RKO (cell line): Measurements from ENCODE around the gene NEO1.

Experiments used
- DNase-seq: peaks from one replicate; pipeline ENCODE4 v3.0.0-alpha.2; 2016; ENCODE audit warnings: low spot score

NEO1 gene

GRCh38 chr15:73308305-73308704 lies 256.0 kb downstream of the NEO1 start:
- DNase-seq: no peak

- DNase-seq: no peak
Measured at GRCh38 chr15:73313861-73314260, 261.6 kb downstream of the NEO1 start.

DNA sequence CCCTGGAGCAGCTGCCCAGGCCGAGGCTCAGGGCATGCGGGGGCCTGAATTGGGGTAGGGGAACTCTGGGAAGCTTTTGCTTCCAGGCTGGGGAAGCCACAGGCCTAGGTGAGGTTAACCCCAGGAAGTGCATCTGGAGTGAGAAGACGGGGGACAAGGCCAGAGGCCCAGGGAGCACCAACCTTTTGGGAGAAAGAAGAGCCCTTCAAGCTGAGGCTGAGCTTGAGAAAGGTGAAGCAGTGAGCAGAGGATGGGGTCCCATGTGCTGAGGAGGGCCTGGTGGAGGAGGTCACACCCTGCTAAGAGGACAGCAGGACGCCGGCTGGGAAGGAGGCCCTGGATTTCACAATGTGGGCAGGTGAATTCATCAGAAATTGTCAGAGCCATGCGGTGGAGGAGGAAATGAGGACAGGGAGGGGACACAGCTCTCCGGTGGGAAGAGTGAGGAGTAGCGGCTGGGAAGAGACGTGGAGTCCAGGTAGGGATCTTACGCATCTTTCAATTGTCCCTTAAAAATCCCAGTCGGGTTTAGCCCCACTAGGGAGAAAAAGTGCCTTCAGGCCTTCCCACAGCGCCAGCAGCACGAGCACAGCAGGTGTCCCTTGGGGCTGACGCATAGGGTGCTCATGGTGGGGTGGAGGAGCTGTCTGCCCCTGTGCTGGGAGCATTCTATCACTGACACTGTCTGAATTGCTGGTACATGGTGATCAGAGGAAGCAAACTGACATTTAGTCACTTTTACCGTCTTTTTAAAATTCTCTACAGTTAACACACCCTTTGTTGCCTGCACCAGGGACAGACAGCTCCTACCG lies 265.6 kb downstream of the NEO1 start:
- DNase-seq: peak; percentile 23

GRCh38 chr15:73318463-73319351 lies 266.4 kb downstream of the NEO1 start:
- DNase-seq: no peak

- no peak for DNase-seq
Measured at GRCh38 chr15:73319460-73320245, 267.4 kb downstream of the NEO1 start.

- DNase-seq: no peak
Measured at GRCh38 chr15:73320619-73321180, 268.4 kb downstream of the NEO1 start.

DNA sequence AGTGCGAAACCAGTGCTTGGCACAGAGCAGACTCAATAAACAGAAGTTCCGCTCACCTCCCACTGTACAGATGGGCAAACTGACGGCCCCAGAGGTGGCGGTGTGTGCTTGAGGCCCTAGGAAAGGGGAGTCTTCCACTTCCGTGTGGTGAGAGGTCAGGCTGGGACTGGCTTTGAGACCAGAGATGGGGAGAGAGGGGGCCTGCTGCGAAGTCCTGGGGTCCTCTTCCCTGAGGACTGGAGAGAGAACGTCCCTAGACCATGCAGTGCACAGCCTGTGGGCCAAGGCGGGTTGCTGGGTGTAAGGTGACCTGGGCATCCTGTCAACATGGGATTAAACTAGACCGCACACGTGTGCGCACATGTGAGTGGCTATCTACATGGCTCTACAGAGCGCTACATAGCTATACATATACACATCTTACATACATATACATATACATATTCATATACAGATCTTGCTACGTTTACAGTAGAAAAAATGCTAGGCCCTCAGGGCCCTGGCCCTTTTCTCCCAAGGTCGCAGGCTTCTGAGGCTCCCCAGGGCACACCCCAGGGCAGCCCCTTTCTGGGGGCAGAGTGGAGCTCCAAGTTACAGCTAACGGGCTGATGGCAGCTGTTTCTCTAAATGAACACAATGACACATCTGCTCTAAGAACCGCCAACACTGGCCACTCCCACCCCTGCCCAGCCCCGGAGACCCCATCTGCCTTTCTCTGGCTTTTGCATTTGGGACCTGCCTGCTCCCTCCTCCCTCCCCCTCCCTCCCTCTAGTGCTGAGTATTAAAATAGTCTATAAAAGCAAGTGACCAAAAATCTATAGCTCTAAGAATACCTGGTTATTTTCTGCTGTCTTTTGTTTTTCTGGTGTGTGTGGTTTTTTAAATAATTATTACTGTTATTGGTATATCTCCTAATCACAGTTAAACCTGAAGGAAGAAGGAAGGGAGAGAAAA lies 269.5 kb downstream of the NEO1 start:
- no peak for DNase-seq

DNA sequence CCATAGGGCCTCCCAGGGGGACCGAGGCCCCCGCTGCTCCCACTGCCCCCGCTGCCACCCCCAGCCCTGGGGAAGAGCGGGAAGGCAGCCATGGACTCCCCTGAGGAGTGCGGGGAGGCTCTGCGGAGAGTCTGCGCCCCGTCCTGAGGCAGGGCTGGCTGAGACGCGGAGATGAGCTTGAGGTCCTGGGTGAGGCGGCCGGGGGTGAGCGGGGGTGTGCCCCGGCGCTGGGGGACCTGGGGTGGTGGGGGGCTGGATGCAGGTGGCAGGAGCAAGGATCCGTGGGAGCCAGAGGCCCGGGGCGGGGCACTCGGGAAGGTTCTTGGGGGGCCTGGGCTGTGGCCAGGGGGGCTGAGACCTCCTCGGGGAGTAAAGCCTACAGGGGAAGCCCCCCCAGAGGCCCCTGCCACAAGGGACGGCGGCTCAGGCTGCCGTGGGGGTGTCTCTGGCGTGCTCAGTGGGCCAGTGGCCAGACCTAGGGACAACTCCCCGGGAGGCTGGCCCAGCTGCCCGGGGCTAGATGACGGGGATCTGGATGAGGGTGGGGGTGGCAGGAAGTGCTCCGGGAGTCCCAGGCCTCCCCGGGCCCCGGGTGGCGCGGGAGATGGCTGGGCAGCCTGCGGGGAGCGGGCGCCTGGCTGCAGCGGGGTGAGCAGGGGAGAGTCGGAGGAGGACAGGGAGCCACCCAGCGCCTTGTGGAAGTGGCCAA lies 270.6 kb downstream of the NEO1 start:
- DNase-seq: no peak

DNA sequence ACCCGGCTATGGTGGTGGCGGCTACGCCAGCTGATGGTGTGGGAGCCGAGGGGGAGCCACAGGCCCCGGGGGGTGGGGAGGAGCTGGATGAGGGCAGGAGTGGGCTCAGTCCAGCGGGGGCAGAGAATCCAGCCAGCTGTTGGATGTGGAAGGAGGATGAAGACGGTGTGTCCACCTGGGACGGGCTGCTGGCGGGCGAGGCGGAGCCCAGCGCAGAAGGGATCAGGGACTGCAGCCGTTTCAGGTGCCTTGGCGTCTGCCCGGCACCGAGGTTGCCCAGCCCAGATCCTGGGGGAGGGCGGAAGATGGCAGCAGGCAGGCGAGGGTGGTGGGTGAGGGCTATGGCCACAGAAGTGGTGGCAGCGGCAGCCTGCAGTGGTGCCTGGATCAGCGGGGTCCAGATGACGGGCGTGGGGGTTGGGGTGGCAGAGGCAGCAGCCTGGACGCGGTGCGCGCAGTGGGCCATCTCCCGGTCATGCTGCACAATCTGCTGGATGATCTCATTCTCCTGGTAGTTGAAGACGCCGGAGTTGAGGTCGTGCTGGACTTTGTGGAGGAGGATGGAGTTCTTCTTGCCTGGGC lies 271.2 kb downstream of the NEO1 start:
- DNase-seq: no peak

- no peak for DNase-seq
Measured at GRCh38 chr15:73323956-73324355, 271.7 kb downstream of the NEO1 start.

GRCh38 chr15:73324496-73325170 lies 272.4 kb downstream of the NEO1 start:
- no peak for DNase-seq

DNA sequence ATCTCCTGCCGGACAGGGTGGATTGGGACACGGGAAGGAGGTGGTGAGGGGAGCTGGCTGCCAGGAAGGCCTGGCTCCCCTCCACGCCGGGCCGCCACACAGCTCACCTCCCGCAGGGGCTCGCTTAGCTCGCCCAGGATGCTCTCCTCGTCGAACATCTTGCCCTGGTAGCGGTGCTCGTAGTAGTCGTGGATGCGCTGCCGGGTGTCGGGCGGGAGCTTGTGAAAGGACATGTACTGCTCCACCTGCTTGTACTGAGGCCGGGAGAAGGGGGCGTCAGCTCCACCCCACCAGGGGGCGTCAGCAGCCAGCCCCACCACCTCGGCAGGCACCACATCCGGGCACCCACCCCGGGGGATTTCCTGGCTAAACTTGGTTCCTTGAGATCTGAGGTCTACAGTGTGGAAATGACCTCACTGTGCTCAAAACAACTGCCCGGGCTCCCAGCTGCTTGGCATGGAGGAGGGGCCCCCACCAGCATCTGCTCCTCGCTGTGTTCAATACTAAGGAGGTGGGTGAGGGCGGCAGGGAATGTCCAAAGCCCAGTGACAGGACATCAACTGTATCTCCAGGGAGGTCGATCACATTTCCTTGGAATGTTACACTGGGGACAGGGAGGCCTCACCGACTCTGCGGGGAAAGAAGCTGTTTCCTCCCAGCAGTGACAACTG lies 273.1 kb downstream of the NEO1 start:
- no peak for DNase-seq

- no peak for DNase-seq
Measured at GRCh38 chr15:73326157-73326556, 273.9 kb downstream of the NEO1 start.

GRCh38 chr15:73328149-73328820 lies 276.0 kb downstream of the NEO1 start:
- DNase-seq: no peak

DNA sequence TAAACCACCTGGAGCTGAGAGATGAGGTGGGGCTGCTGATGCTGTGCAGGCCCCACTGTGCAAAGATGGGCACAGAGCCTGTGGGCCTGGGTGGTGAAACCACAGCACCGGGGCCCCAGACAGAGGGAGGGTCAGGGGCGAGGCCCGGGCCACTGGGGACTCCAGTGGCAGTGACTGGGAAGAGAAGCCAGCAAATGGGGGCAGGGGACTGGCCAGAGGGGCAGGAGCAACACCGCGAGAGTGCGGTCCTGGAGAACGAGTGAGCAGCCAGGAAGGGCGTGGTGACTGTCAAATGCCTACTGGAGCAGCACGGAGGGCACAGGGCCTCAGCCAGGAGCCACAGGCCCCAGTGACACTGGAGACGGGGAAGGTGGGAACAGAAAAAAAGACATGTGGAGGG lies 276.7 kb downstream of the NEO1 start:
- no peak for DNase-seq

DNA sequence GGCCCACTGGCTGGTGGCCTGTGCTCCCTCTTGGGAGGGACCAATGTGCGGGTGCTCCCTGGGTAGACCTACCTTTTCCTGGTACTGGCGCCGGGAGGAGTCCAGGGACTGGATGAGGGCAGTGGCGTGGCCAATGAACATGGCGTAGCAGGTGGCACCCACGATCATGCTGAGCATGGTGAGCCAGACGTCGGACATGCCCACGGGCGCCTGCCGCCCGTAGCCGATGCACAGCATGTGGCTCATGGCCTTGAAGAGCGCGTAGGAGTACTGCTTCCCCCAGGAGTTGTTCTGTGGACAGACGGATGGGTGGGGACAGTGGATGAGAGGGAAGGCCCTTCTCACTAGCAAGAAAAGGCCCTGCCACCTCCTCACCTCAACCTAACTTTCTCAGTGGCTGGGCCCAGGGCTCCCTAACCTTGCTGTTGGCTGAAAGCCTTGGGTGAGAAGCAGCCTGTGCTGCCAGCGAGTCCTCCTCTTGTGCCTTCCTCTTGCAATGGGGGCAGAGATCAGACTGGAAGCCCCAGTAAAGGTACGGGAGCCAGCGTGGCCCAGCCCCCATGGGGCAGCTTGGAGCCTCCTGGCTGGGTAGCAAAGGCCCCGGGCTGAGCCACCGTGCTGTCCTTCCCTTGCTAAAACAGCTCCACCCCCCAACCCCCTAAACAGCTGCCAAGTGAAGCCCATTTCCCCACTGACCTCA lies 277.4 kb downstream of the NEO1 start:
- DNase-seq: no peak
